Measurements from ENCODE around the gene NFIA. TPM values are rescaled to one million over a fixed set of nuclear protein-coding genes. Genes with fewer than 3 reads are reported as not detected.

The NFIA gene
- total RNA-seq, 1 donor from 2014 or later: 31.3 TPM

DNA sequence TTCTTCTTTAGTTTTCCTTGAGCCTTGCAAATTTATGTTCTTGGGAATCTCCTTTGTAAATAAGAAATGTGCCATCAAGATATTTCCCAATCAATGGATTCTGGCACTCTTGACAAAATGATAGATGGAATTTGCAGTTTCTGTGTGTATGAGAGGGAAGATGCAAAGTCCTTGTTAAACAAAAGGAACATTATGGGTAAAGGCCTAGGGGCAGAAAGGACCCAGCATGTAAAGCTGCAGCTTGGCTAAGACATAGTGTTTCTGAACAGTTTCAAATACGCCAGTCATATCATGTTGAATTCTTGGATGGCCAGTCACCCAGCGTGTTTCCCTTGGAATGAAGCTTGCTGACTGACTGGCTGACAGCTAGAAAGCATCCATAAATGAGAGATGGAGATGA lies 210.8 kb downstream of the NFIA start:
- no peak overlapping the region for H3K27ac ChIP-seq (ENCODE audit: low read depth, low read length)
- no peak overlapping the region for H3K4me3 ChIP-seq (ENCODE audit: low read length in 3 of 3)
- peaks cover 2 to 5% (median 3%) of the 10 kb centered on the region in 3 donors for H3K4me1 ChIP-seq (ENCODE audit: control insufficient read depth in 3 of 3, insufficient read depth in 3 of 3, low read length in 3 of 3)
- no peaks in the 10 kb centered on the region for H3K36me3 ChIP-seq (ENCODE audit: control insufficient read depth in 3 of 3, insufficient read depth in 3 of 3, low read length in 3 of 3)
- no peaks in the 10 kb centered on the region for H3K27me3 ChIP-seq (ENCODE audit: control insufficient read depth in 3 of 3, insufficient read depth in 3 of 3, low read length in 3 of 3)
- no peak overlapping the region for H3K9ac ChIP-seq (ENCODE audit: low read depth in 1 of 3, low read length in 3 of 3)
- no peaks in the 10 kb centered on the region for H3K9me3 ChIP-seq (ENCODE audit: control insufficient read depth in 3 of 3, low read length in 3 of 3)

DNA sequence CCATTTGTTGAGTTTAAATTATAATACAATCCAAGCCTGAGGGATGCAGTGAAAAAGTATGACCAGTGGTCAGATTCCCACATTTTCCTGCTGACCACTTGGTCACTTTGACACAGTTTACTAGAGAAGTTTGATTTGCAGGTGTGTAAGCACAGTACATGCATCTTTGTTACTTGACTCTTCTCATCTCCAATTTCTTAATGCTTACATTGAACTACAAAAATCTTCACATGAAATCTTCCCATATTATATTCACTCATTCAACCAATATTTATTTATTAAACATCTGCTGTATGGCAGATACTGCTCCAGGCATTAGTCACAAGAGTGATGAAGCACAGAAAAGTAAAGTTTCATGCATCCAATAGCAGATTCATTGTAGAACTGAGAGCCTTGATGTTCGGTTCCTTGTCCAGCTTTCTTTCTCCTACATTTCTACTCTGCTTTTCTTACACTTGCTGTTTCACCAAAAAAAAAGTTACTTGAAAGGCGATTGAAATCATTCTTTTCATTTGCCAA lies 211.7 kb downstream of the NFIA start:
- no peaks in the 10 kb centered on the region for H3K9me3 ChIP-seq (ENCODE audit: control insufficient read depth in 3 of 3, low read length in 3 of 3)
- H3K9ac ChIP-seq (ENCODE audit: low read depth in 1 of 3, low read length in 3 of 3): no peak overlapping the region
- no peaks in the 10 kb centered on the region for H3K36me3 ChIP-seq (ENCODE audit: control insufficient read depth in 3 of 3, insufficient read depth in 3 of 3, low read length in 3 of 3)
- no peak overlapping the region for H3K4me3 ChIP-seq (ENCODE audit: low read length in 3 of 3)
- H3K27ac ChIP-seq (ENCODE audit: low read depth, low read length): no peak overlapping the region
- H3K27me3 ChIP-seq (ENCODE audit: control insufficient read depth in 3 of 3, insufficient read depth in 3 of 3, low read length in 3 of 3): no peaks in the 10 kb centered on the region
- peaks cover 3 to 6% (median 5%) of the 10 kb centered on the region in 3 donors for H3K4me1 ChIP-seq (ENCODE audit: control insufficient read depth in 3 of 3, insufficient read depth in 3 of 3, low read length in 3 of 3)

DNA sequence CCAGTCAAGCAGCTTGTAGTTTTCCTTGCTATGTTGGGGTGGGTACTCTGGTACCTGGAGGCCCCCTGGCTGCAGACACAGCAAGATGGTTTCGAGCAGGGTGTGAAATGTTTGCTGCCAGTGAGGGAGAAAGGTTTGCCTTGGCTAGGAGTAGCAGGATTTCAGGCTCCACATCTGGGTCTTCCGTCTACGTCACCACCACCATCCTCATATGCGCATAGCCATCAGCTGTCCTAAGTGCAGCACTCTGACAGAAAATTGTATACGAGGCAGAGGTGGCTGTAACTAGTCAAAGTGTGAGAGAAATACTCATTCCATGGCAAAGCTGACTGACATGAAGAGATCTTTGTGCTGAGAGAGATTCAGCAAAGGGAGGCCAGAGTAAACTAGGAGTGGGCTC lies 212.6 kb downstream of the NFIA start:
- Histone ChIP-seq H3K27ac (ENCODE audit: low read depth, low read length) (no peak overlapping the region), H3K9ac (ENCODE audit: low read depth in 1 of 3, low read length in 3 of 3) (no peak overlapping the region), H3K9me3 (ENCODE audit: control insufficient read depth in 3 of 3, low read length in 3 of 3) (no peaks in the 10 kb centered on the region), H3K27me3 (ENCODE audit: control insufficient read depth in 3 of 3, insufficient read depth in 3 of 3, low read length in 3 of 3) (no peaks in the 10 kb centered on the region), H3K36me3 (ENCODE audit: control insufficient read depth in 3 of 3, insufficient read depth in 3 of 3, low read length in 3 of 3) (no peaks in the 10 kb centered on the region), H3K4me3 (ENCODE audit: low read length in 3 of 3) (no peak overlapping the region), H3K4me1 (ENCODE audit: control insufficient read depth in 3 of 3, insufficient read depth in 3 of 3, low read length in 3 of 3) (peaks cover 0 to 6% (median 5%) of the 10 kb centered on the region in 3 donors)

DNA sequence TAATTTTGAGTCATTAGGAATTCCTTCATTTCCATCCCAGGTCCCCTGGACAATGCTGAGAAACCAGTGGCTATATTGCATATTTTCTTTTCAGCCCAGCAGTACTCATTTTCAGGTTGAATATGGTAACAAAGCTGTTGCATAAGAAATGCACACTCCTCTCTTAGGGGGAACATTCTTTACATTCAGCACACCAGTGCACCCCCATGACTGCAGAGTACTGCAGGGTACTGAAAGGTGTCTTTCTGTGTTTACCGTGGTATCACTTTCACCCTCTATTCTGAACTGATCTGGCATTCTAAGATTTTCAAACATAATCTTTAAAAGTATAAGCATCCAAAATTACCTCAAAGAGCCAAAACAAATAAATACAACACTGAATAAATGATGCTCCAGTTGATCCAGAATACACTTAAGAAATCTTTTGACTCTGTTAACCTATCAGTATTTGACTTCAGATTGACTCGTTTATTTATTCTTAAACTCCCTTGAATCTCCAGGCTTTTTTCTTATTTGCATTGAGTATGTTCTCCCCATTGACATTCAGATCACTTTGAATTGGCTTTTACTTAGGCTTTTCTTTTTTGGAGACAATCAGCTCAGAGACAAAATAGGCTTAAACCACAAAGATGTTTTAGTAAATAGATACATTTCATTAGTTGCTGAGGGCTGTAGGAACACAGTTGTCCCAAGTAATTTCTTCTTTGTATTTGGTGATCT lies 213.6 kb downstream of the NFIA start:
- no peaks in the 10 kb centered on the region for H3K36me3 ChIP-seq (ENCODE audit: control insufficient read depth in 3 of 3, insufficient read depth in 3 of 3, low read length in 3 of 3)
- H3K4me3 ChIP-seq (ENCODE audit: low read length in 3 of 3): no peak overlapping the region
- H3K9me3 ChIP-seq (ENCODE audit: control insufficient read depth in 3 of 3, low read length in 3 of 3): no peaks in the 10 kb centered on the region
- no peak overlapping the region for H3K9ac ChIP-seq (ENCODE audit: low read depth in 1 of 3, low read length in 3 of 3)
- no peaks in the 10 kb centered on the region for H3K27me3 ChIP-seq (ENCODE audit: control insufficient read depth in 3 of 3, insufficient read depth in 3 of 3, low read length in 3 of 3)
- no peak overlapping the region for H3K27ac ChIP-seq (ENCODE audit: low read depth, low read length)
- H3K4me1 ChIP-seq (ENCODE audit: control insufficient read depth in 3 of 3, insufficient read depth in 3 of 3, low read length in 3 of 3): peaks cover 0 to 4% (median 2%) of the 10 kb centered on the region in 3 donors

DNA sequence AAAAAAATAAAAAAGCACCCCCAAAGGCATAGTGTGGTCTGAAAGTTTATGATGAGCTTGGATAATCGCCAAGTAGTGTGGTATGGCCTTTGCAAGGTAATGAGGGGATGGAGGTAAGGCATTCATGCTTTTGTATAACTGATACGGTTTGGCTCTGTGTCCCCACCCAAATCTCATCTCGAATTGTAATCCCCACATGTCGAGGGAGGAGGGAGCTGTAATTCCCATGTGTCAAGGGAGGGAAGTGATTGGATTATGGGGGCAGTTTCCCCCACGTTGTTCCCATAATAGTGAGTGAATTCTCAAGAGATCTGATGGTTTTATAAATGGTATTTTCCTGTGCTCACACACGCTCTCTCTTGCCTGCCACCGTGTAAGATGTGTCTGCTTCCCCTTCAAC lies 215.5 kb downstream of the NFIA start:
- Histone ChIP-seq H3K9ac (ENCODE audit: low read depth in 1 of 3, low read length in 3 of 3) (no peak overlapping the region), H3K27ac (ENCODE audit: low read depth, low read length) (no peak overlapping the region), H3K27me3 (ENCODE audit: control insufficient read depth in 3 of 3, insufficient read depth in 3 of 3, low read length in 3 of 3) (no peaks in the 10 kb centered on the region), H3K36me3 (ENCODE audit: control insufficient read depth in 3 of 3, insufficient read depth in 3 of 3, low read length in 3 of 3) (no peaks in the 10 kb centered on the region), H3K4me3 (ENCODE audit: low read length in 3 of 3) (no peak overlapping the region), H3K4me1 (ENCODE audit: control insufficient read depth in 3 of 3, insufficient read depth in 3 of 3, low read length in 3 of 3) (peaks cover 5 to 10% (median 6%) of the 10 kb centered on the region in 3 donors), H3K9me3 (ENCODE audit: control insufficient read depth in 3 of 3, low read length in 3 of 3) (no peaks in the 10 kb centered on the region)

DNA sequence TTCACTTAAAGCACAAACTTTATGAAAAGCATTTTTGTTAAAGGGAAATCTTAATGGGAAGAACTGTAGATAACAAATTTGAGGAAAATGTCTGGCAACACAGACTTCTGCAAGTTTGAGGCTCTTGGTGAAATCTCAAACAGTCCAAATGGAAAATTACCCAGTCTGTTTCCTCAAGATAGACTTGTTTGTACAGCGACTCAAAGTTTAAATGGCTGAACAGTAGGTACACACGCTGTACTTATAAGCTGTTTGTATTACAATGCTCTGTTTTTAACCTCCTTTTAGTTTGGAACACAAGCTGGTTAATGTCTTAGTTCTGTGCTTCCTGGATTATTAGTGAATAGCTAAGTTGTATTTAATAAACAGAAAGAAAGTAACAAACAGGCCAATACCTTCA lies 217.1 kb downstream of the NFIA start:
- no peak overlapping the region for H3K9ac ChIP-seq (ENCODE audit: low read depth in 1 of 3, low read length in 3 of 3)
- peak overlapping the region; percentile 3 for H3K27ac ChIP-seq (ENCODE audit: low read depth, low read length)
- no peaks in the 10 kb centered on the region for H3K9me3 ChIP-seq (ENCODE audit: control insufficient read depth in 3 of 3, low read length in 3 of 3)
- no peaks in the 10 kb centered on the region for H3K36me3 ChIP-seq (ENCODE audit: control insufficient read depth in 3 of 3, insufficient read depth in 3 of 3, low read length in 3 of 3)
- H3K4me3 ChIP-seq (ENCODE audit: low read length in 3 of 3): no peak overlapping the region
- peaks cover 5 to 10% (median 6%) of the 10 kb centered on the region in 3 donors for H3K4me1 ChIP-seq (ENCODE audit: control insufficient read depth in 3 of 3, insufficient read depth in 3 of 3, low read length in 3 of 3)
- H3K27me3 ChIP-seq (ENCODE audit: control insufficient read depth in 3 of 3, insufficient read depth in 3 of 3, low read length in 3 of 3): no peaks in the 10 kb centered on the region

DNA sequence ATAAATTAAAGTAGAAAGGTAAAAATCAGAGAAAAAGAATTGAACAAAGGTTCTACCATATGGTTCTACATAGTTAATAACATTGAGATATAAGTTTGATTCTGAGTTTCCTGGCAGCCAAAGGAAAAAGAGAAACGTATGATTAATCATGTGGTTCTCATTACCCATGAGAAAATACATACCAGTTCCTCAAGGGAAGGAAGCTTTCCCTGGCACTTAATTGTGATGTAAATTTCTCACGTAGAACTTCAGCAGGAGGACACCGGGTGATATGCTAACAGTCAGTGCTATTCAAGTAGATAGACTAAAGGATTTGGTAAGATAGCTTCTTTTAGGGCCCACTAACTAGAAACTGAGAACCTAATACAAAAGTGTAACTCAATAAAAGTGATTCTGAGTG lies 218.5 kb downstream of the NFIA start:
- H3K4me1 ChIP-seq (ENCODE audit: control insufficient read depth in 3 of 3, insufficient read depth in 3 of 3, low read length in 3 of 3): peaks cover 5 to 10% (median 6%) of the 10 kb centered on the region in 3 donors
- H3K36me3 ChIP-seq (ENCODE audit: control insufficient read depth in 3 of 3, insufficient read depth in 3 of 3, low read length in 3 of 3): no peaks in the 10 kb centered on the region
- H3K9me3 ChIP-seq (ENCODE audit: control insufficient read depth in 3 of 3, low read length in 3 of 3): no peaks in the 10 kb centered on the region
- H3K27me3 ChIP-seq (ENCODE audit: control insufficient read depth in 3 of 3, insufficient read depth in 3 of 3, low read length in 3 of 3): no peaks in the 10 kb centered on the region
- no peak overlapping the region for H3K9ac ChIP-seq (ENCODE audit: low read depth in 1 of 3, low read length in 3 of 3)
- no peak overlapping the region for H3K4me3 ChIP-seq (ENCODE audit: low read length in 3 of 3)
- peak overlapping the region; percentile 64 for H3K27ac ChIP-seq (ENCODE audit: low read depth, low read length)

DNA sequence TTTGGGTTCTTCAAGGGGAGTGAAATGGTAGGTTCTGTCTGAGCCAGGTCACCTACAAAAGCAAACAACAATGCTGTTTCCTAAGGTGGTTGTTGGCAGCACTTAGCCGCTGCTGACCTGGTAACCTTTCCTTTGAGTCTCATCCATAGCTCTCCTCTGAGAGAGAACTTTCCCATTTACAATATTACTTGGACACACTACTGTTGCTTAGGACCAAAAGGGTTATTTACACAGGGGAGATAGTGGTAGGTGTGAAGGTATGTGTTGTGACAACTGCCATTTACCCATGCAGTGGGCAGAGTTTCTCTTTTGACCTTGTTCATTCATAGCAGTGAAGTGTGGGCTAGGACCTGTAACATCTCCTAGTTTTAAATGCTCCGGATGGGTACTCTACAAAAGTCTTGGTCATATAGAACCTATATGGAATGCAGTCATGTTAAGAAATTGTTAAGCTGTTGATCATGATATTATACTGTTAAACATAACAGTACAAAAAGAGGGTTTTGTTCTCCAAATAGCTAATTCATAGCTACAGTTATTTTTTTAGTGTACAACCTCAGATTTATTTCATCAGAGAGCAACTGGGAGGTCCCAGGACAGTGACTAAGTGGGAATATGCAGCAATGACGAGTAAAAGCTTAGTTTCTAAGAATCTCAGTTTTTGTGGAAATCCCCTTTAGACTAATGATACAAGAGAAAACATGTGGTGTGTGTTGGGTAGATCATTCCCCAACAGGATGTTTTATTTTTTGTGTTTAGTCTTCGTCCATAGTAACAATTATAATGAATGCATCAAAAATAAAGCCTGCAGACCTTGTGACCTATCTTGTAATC lies 219.7 kb downstream of the NFIA start:
- Histone ChIP-seq H3K9me3 (ENCODE audit: control insufficient read depth in 3 of 3, low read length in 3 of 3) (no peaks in the 10 kb centered on the region), H3K27ac (ENCODE audit: low read depth, low read length) (peak overlapping the region; percentile 64), H3K4me3 (ENCODE audit: low read length in 3 of 3) (no peak overlapping the region), H3K4me1 (ENCODE audit: control insufficient read depth in 3 of 3, insufficient read depth in 3 of 3, low read length in 3 of 3) (peaks cover 5 to 10% (median 6%) of the 10 kb centered on the region in 3 donors), H3K36me3 (ENCODE audit: control insufficient read depth in 3 of 3, insufficient read depth in 3 of 3, low read length in 3 of 3) (no peaks in the 10 kb centered on the region), H3K27me3 (ENCODE audit: control insufficient read depth in 3 of 3, insufficient read depth in 3 of 3, low read length in 3 of 3) (no peaks in the 10 kb centered on the region), H3K9ac (ENCODE audit: low read depth in 1 of 3, low read length in 3 of 3) (peak overlapping the region in 1 of 3 donors; percentile 8)

DNA sequence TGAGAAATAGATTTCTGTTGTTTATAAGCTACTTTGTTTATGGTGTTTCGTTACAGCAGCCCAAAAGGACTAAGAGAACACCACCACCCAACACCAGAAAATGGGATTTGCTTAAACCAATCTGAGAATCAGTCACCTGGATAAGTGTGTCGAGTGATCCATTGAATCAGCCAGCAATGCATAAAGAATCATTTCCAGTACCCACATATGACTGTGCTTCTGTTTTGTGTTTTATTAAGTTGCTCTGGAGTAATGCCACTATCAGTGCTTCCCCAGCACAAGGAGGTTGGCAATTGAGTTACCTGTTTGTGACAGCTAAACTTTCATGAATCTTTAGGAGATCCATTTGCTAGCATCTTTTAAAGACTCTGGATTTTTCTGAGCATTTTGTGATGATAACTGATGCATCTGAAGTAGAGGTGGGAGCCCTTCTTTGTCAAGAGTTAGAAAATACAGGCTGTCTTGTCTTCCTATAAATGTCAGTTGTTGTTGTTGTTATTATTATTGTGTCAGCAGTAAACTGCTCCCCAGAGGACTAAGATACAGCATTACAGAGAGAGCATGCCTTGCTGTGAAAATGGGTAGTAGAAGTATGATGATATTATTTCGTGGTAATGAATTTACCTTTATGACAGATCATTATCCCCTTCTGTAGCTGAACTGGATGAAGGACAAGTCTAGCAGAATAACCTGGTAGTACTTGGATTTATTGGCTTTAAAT lies 225.2 kb downstream of the NFIA start:
- Histone ChIP-seq H3K9ac (ENCODE audit: low read depth in 1 of 3, low read length in 3 of 3) (no peak overlapping the region), H3K36me3 (ENCODE audit: control insufficient read depth in 3 of 3, insufficient read depth in 3 of 3, low read length in 3 of 3) (no peaks in the 10 kb centered on the region), H3K4me3 (ENCODE audit: low read length in 3 of 3) (no peak overlapping the region), H3K27ac (ENCODE audit: low read depth, low read length) (no peak overlapping the region), H3K27me3 (ENCODE audit: control insufficient read depth in 3 of 3, insufficient read depth in 3 of 3, low read length in 3 of 3) (no peaks in the 10 kb centered on the region), H3K4me1 (ENCODE audit: control insufficient read depth in 3 of 3, insufficient read depth in 3 of 3, low read length in 3 of 3) (no peaks in the 10 kb centered on the region), H3K9me3 (ENCODE audit: control insufficient read depth in 3 of 3, low read length in 3 of 3) (no peaks in the 10 kb centered on the region)

Data from skeletal muscle tissue (tissue), 4 donors.